Fibroblast of pulmonary artery (primary cell): ENCODE data around the gene PRR9.

Experiments used
- DNase-seq: peaks from one replicate; pipeline ENCODE4 v3.0.0-alpha.2; 2010; ENCODE audit warnings: low read depth
- H3K4me3 ChIP-seq: replicated peaks from 2 replicates; pipeline ENCODE4 v1.5.1; 2011; ENCODE audit warnings: low read depth, mild to moderate bottlenecking, control low read depth, low read length, moderate library complexity
- TF ChIP-seq, protein P1 (sequence below): IDR thresholded peaks from 2 replicates; pipeline ENCODE4 v1.5.1; 2011; ENCODE audit warnings: mild to moderate bottlenecking, control low read depth, low read length, inconsistent platforms; ENCODE audit errors: missing control alignments

The PRR9 gene

DNA sequence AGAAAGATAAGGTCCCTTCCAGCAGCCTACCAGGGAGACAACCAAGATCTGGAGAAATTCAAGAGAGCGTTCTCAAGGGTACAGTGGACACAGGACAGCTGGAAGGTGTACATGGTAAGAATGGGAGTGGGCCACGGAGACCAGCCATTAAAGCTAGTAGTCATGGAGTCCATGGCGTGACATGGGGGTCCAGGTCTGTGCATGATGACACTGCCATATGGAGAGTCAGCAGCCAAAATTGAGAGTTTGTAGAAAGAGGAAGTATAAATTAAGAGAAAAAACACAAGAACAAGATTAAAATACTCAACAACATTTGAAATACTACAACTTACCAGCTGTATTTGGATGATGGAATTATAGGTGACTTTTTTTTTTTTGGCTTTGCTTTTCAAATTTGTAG is 34.2 kb downstream of the PRR9 start:
- DNase-seq: no peak
- TF ChIP-seq, protein P1, sequence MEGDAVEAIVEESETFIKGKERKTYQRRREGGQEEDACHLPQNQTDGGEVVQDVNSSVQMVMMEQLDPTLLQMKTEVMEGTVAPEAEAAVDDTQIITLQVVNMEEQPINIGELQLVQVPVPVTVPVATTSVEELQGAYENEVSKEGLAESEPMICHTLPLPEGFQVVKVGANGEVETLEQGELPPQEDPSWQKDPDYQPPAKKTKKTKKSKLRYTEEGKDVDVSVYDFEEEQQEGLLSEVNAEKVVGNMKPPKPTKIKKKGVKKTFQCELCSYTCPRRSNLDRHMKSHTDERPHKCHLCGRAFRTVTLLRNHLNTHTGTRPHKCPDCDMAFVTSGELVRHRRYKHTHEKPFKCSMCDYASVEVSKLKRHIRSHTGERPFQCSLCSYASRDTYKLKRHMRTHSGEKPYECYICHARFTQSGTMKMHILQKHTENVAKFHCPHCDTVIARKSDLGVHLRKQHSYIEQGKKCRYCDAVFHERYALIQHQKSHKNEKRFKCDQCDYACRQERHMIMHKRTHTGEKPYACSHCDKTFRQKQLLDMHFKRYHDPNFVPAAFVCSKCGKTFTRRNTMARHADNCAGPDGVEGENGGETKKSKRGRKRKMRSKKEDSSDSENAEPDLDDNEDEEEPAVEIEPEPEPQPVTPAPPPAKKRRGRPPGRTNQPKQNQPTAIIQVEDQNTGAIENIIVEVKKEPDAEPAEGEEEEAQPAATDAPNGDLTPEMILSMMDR: no peak
- H3K4me3 ChIP-seq: no peak overlapping the region

DNA sequence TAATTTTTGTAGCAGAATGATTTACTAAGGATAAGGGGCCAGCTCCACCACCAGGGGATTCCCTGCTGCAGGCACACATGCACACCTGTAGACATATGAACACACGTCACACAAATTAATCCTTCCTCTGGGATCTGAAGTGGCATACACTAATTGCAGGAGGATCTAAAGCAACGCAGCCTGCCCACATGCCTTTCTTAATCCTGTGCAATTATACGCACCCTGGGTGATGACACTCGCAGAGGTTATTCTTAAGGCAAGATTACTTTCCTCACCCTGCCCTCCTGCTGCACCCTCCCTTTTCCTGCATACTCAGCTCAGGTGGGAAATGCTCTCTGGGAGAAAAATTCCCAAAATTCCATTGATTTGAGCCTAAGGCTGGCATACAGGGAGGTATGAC is 34.6 kb downstream of the PRR9 start:
- no peak for DNase-seq
- TF ChIP-seq, protein P1: no peak
- no peak overlapping the region for H3K4me3 ChIP-seq

DNA sequence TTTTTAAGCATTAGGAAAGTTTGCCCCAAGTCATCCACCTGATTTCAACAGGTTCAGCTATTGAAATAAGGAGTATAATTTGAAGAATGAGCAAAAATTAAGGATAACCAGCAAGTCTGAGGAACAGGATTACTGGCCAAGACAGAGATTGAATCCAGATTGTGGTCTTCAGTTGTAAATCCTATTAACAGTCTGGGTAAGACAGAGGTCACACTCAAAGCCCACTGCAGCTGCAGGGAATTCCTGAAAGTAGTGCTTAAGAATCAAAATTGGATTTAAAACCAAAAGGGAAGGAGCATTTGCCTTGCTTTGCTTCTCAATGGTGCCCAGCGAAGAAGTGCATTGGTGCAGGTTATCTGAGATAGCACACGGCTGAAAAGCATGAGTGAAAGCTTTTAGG is 35.7 kb downstream of the PRR9 start:
- H3K4me3 ChIP-seq: no peak overlapping the region
- no peak for DNase-seq
- TF ChIP-seq, protein P1: no peak

DNA sequence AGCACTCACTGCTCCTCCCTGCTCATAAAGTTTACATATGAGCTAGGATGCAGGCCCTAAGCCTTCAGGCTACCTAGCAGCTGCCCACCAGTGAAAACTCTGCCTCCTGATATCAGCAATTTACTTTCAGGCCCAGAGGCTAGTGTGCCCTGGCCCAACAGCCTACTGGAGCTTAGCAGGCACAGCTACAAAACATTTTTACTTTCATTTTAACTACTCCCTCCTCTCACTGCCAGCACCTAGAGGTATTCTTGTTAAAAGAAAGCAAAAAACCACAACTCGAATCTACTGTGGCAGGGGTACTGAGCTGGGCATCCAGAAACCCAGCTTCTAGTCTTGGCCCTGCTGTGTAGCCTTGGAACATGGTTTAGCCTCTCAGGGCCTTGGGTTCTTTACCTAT is 36.3 kb downstream of the PRR9 start:
- DNase-seq: no peak
- H3K4me3 ChIP-seq: no peak overlapping the region
- TF ChIP-seq, protein P1: no peak

DNA sequence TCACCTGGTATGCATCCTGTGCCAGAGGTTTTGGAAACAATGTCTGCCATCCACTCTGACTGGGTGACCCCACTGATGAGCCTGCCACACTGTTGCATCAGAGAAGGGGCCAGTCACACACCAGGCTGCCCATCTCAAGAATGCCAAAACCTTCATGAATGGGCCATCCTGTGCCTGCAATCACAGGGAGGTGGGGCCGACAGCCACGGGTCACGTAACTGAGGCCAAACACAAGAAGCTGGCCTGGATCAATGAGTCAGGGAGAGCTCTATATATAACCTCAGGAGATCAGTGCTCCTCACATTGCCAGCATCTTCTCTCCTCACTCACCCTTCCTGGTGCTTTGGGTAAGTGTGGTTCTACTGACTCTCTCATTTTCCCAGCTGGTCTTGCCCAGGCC is 42.0 kb downstream of the PRR9 start, which contains the start of gene LORICRIN:
Gene LORICRIN, plus strand, starts transcription at position 301 of the 400 bp plus-strand sequence. CDS start 1,263 bp downstream, outside the sequence.
- no peak within 1 kb of the TSS for H3K4me3 ChIP-seq

DNA sequence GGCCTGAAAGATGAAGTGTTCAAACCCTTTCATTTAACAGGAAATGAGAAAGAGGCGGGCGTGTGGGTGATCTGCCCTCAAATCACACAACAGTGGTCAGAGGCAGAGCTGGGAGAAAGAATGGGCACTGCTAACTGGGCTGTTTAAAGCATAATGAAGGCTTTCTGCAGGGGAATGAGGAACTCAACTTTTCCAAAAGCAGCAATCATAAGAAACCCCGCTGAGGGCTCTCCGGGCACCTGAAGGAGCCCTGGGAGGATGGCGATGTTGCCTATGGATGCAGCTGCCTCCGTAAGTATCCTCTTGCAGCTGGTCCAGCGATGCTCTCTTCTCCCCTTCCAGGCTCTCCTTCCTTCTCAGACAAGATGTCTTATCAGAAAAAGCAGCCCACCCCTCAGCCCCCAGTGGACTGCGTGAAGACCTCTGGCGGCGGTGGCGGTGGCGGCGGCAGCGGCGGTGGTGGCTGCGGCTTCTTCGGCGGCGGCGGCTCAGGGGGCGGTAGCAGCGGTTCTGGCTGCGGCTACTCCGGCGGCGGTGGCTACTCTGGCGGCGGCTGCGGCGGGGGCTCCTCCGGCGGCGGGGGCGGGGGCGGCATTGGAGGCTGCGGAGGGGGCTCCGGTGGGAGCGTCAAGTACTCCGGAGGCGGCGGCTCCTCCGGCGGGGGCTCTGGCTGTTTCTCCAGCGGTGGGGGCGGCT is 43.3 kb downstream of the PRR9 start:
- no peak overlapping the region for H3K4me3 ChIP-seq
- TF ChIP-seq, protein P1: no peak
- DNase-seq: no peak

More for the DNA sequence above, 42.0 kb downstream of the PRR9 start, which contains the start of gene LORICRIN:
- DNase-seq: no peak
- TF ChIP-seq, protein P1: no peak
